Femur (tissue), 1 donor: ENCODE results near the gene SPOUT1.

Experiments
- DNase-seq: peaks from one replicate; pipeline ENCODE4 v3.0.0-alpha.2; 2017

SPOUT1 gene

GRCh38 chr9:128771094-128771721 lies 58.4 kb downstream of the SPOUT1 start:
- no peak for DNase-seq

GRCh38 chr9:128770286-128771030 lies 59.1 kb downstream of the SPOUT1 start:
- DNase-seq = no peak
